Endothelial cell of umbilical vein (primary cell): ENCODE measurements around the gene RSRC2. TPM values are rescaled to one million over a fixed set of nuclear protein-coding genes. Genes with fewer than 3 reads are reported as not detected.

Experiments
- BruUV-seq: library from RNA; stranded (reverse); fragments of 400-500 nt; replicated peaks from 2 replicates; lab custom pipeline; 2021; lab: Mats Ljungman, UMichigan
- CTCF ChIA-PET: fragments of 300-600, 350-600 bp; sonication (Branson Sonifier 250); formaldehyde crosslinking; loops from one replicate; lab custom pipeline; 2021; ENCODE audit warnings: antibody characterized with exemption, inconsistent platforms; lab: Charles Lee
- POLR2A ChIA-PET: fragments of 300-600, 350-600 bp; sonication (Branson Sonifier 250); formaldehyde crosslinking; loops from one replicate; lab custom pipeline; 2021; ENCODE audit warnings: antibody characterized with exemption, inconsistent platforms; lab: Charles Lee
- DNase-seq: peaks from one replicate; pipeline ENCODE4 v3.0.0-alpha.2; 2011; ENCODE audit warnings: low read depth, low spot score
- FAIRE-seq: peaks from 2 replicates; lab custom pipeline; 2011; peaks lifted over from hg19 to GRCh38; lab: Jason Lieb, UNC
- H2AFZ ChIP-seq: 2 replicates; pipeline ENCODE4 v1.6.0; 2012; ENCODE audit warnings: low read depth, low read length, control low read depth, inconsistent platforms
- H3K27ac ChIP-seq: 2 replicates; pipeline ENCODE4 v1.5.1; 2011; ENCODE audit warnings: low read depth, mild to moderate bottlenecking, control low read depth, low read length, moderate library complexity; ENCODE audit not compliant: insufficient read depth
- H3K27me3 ChIP-seq, 2 experiments: 2 replicates each; pipeline versions ENCODE4 v1.6.0 to v1.6.1; 2011; ENCODE audit warnings: low read length in 2 of 2, mixed read lengths in 1 of 2; ENCODE audit not compliant: control insufficient read depth in 2 of 2, insufficient read depth in 2 of 2
- H3K36me3 ChIP-seq, 2 experiments: 2 replicates in 1 of 2; 3 replicates in 1 of 2; pipeline ENCODE4 v1.5.1; 2011; ENCODE audit warnings: low read length in 2 of 2, mild to moderate bottlenecking in 1 of 2, moderate library complexity in 1 of 2; ENCODE audit not compliant: control insufficient read depth in 2 of 2, insufficient read depth in 2 of 2; ENCODE audit errors: extremely low read depth in 1 of 2
- H3K4me1 ChIP-seq: 3 replicates; pipeline ENCODE4 v1.5.1; 2011; ENCODE audit warnings: mild to moderate bottlenecking, low read length; ENCODE audit not compliant: control insufficient read depth, insufficient read depth; ENCODE audit errors: extremely low read depth
- H3K4me2 ChIP-seq: 2 replicates; pipeline ENCODE4 v1.6.1; 2011; ENCODE audit warnings: low read length, control low read depth, mixed read lengths; ENCODE audit not compliant: insufficient read depth
- H3K4me3 ChIP-seq, 3 experiments: fragments of 200-600 bp in 1 of 3; sonication (generic), shearing (Covaris generic) in 1 of 3; replicated peaks in 1 of 3; 2 replicates each; pipeline ENCODE4 v1.5.1; 2011 to 2016; ENCODE audit warnings: control low read depth in 3 of 3, low read length in 3 of 3, mild to moderate bottlenecking in 2 of 3, inconsistent platforms in 1 of 3, low read depth in 1 of 3, moderate library complexity in 1 of 3; ENCODE audit not compliant: insufficient read depth in 1 of 3
- H3K79me2 ChIP-seq: 2 replicates; pipeline ENCODE4 v1.6.0; 2012; ENCODE audit warnings: low read length, inconsistent platforms; ENCODE audit not compliant: control insufficient read depth, insufficient read depth
- H3K9ac ChIP-seq: replicated peaks from 2 replicates; pipeline ENCODE3; 2011; ENCODE audit warnings: low read length, control low read depth; ENCODE audit not compliant: insufficient read depth; ENCODE audit errors: extremely low read depth
- H3K9me1 ChIP-seq: replicated peaks from 3 replicates; pipeline ENCODE4 v1.6.0; 2011; ENCODE audit warnings: mild to moderate bottlenecking, low read length; ENCODE audit not compliant: control insufficient read depth, insufficient read depth; ENCODE audit errors: extremely low read depth
- H3K9me3 ChIP-seq: replicated peaks from 2 replicates; pipeline ENCODE4 v1.5.1; 2012; ENCODE audit warnings: low read length, inconsistent platforms; ENCODE audit not compliant: control insufficient read depth, insufficient read depth
- H4K20me1 ChIP-seq: replicated peaks from 2 replicates; pipeline ENCODE3; 2011; ENCODE audit warnings: mild to moderate bottlenecking, low read length; ENCODE audit not compliant: control insufficient read depth, insufficient read depth; ENCODE audit errors: extremely low read depth
- CTCF ChIP-seq, 2 donors: IDR thresholded peaks; 1 replicate in 1 of 2; 2 replicates in 1 of 2; pipeline ENCODE4 v1.5.1; 2011; ENCODE audit warnings: low read length in 2 of 2, mild to moderate bottlenecking in 2 of 2, moderate library complexity in 2 of 2, control low read depth in 1 of 2, inconsistent platforms in 1 of 2, low read depth in 1 of 2; ENCODE audit not compliant: insufficient read depth in 1 of 2; ENCODE audit errors: extremely low read depth in 1 of 2
- FOS ChIP-seq: IDR thresholded peaks from 2 replicates; pipeline ENCODE4 v1.6.1; 2011; ENCODE audit warnings: mild to moderate bottlenecking, low read length, moderate library complexity, borderline replicate concordance; ENCODE audit not compliant: insufficient read depth
- MYC ChIP-seq: IDR thresholded peaks from one replicate; pipeline ENCODE4 v1.6.1; 2011; ENCODE audit warnings: mild to moderate bottlenecking, low read depth, low read length
- POLR2A ChIP-seq: IDR thresholded peaks from 2 replicates; pipeline ENCODE4 v1.6.1; 2012; ENCODE audit warnings: low read depth, mild to moderate bottlenecking, control low read depth, low read length
- POLR2AphosphoS5 ChIP-seq: IDR thresholded peaks from 2 replicates; pipeline ENCODE4 v1.6.1; 2012; ENCODE audit warnings: low read depth, mild to moderate bottlenecking, control low read depth, low read length, moderate library complexity; ENCODE audit not compliant: insufficient read depth
- dilution Hi-C: fragments of 300-500 bp; cut with MboI; formaldehyde crosslinking; loops from one replicate; pipeline ENCODE4 v1.15.0; 2019; ENCODE audit warnings: low sequenced_read_pairs; ENCODE audit not compliant: extremely low pct_ligation_motif_present
- intact Hi-C: fragments of 100-400 bp; cut with micrococcal nuclease; formaldehyde crosslinking; loops from one replicate; pipeline ENCODE4 v1.10.0; 2022
- polyA plus RNA-seq, 4 experiments: library from polyadenylated mRNA; depleted of rRNA in 3 of 4; stranded (reverse) in 3 of 4; unstranded in 1 of 4; fragments of >200 nt; gene quantifications; 2 replicates each; pipeline versions ENCODE4 v1.2.1 to v1.2.3, GENCODE V29; 2011 to 2012; ENCODE audit warnings: missing spikeins in 1 of 4
- total RNA-seq: library from RNA; stranded (reverse); gene quantifications from 2 replicates; pipeline ENCODE4 v1.2.3, GENCODE V29; 2021

The RSRC2 gene
- total and polyA plus RNA-seq, 2 donors (not counting 3 experiments of a cell fraction or from before 2014, with no cell fraction given), result 17.6 to 81.1 TPM

DNA sequence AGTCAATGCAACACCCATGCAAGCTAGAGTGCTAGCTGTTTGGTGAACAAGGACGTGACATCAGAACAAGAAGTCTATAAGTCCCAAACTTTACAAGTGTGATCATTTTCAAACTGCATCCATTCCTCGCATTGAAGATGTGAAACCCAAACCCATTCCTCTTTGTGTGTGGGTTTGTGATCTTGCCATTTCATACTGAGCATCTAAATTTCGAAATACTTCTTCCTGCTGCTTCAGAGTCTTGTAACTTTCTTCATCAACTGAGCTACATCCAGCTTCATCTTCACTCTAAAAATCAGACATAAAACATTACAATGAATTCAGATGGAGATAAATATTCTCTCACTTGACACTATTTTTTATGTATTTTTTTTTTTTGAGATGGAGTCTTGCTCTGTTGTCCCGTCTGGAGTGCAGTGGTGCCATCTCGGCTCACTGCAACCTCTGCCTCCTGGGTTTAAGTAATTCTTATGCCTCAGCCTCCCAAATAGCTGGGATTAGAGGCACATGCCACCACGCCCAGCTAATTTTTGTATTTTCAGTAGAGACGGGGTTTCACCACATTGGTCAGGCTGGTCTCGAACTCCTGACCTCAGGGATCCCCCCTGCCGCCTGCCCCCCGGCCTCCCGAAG lies 21.2 kb downstream of the RSRC2 start:
- BruUV-seq, result no TSS peak
- Histone ChIP-seq H3K36me3 (peaks cover 32 to 42% of the 10 kb centered on the region in 2 experiments), H2AFZ (no peak overlapping the region), H3K9me3 (no peaks in the 10 kb centered on the region), H3K27me3 (no peaks in the 10 kb centered on the region), H3K27ac (no peak overlapping the region), H3K4me3 (no peak overlapping the region), H3K79me2 (peaks cover 11% of the 10 kb centered on the region), H3K9ac (no peak overlapping the region), H4K20me1 (no peaks in the 10 kb centered on the region), H3K9me1 (no peaks in the 10 kb centered on the region), H3K4me1 (peaks cover 6% of the 10 kb centered on the region), H3K4me2 (no peak overlapping the region)
- no peak for FAIRE-seq
- CTCF ChIA-PET, result interaction anchor here (0.5 to 1.4 kb wide), 4 partner anchors 9 to 164 kb away, joined by 3 to 5 read pairs (median 4); partner anchors contain the start of genes KNTC1 and RSRC2
- dilution Hi-C loops, result no loop called here
- no peak for DNase-seq
- intact Hi-C loops, result no loop called here
- TF ChIP-seq FOS (no peak), POLR2AphosphoS5 (no peak), POLR2A (no peak), MYC (no peak)
- POLR2A ChIA-PET, result no interaction called here

GRCh38 chr12:122503783-122504590 lies 22.7 kb downstream of the RSRC2 start:
- Histone ChIP-seq H3K27me3 (no peaks in the 10 kb centered on the region), H3K36me3 (peaks cover 27 to 32% of the 10 kb centered on the region in 2 experiments), H3K4me2 (no peak overlapping the region), H4K20me1 (no peaks in the 10 kb centered on the region), H2AFZ (no peak overlapping the region), H3K79me2 (peaks cover 18% of the 10 kb centered on the region), H3K9me3 (no peaks in the 10 kb centered on the region), H3K27ac (no peak overlapping the region), H3K4me1 (peaks cover 8% of the 10 kb centered on the region), H3K9me1 (no peaks in the 10 kb centered on the region), H3K4me3 (no peak overlapping the region), H3K9ac (no peak overlapping the region)
- dilution Hi-C loops (no loop called here), intact Hi-C loops (loop anchor here (2.0 kb wide), 1 partner anchor 13 kb away; no protein-coding TSS in a partner anchor)
- TF ChIP-seq POLR2A (peak; percentile 63), CTCF (IDR thresholded peaks at IDR 0.05; ENCODE audit: extremely low read depth in 1 of 2, insufficient read depth in 1 of 2, low read depth in 1 of 2, low read length in 2 of 2) (no peak)
- DNase-seq (no peak), FAIRE-seq (no peak)
- BruUV-seq, result no TSS peak
- ChIA-PET CTCF (no interaction called here), POLR2A (interaction anchor here (0.6 to 0.7 kb wide), 2 partner anchors 8 to 986 kb away, joined by 3 read pairs; no protein-coding TSS in a partner anchor)
